ENCODE measurements around the gene CFAP20. TPM values are rescaled to one million over a fixed set of nuclear protein-coding genes. Genes with fewer than 3 reads are reported as not detected.

Gene CFAP20
- total RNA-seq, 3 donors from 2014 or later: 18.8 to 24.0 (median 23.3) TPM

GRCh38 chr16:58158725-58159124, 29.5 kb upstream of the CFAP20 start:
- DNase-seq: no peak
- ATAC-seq: no peak
- no peak for TF ChIP-seq CTCF (IDR thresholded peaks at IDR 0.05)
- no peak overlapping the region for H3K4me3 ChIP-seq
- no peaks in the 10 kb centered on the region for H3K9me3 ChIP-seq
- no peaks in the 10 kb centered on the region for H3K4me1 ChIP-seq (ENCODE audit: low read depth)
- intact Hi-C loops (cut with DNase I, micrococcal nuclease): no loop called here
- peaks cover under 1% of the 10 kb centered on the region for H3K36me3 ChIP-seq (ENCODE audit: low read depth)

GRCh38 chr16:58157951-58158540, 28.9 kb upstream of the CFAP20 start:
- Histone ChIP-seq H3K4me1 (ENCODE audit: low read depth) (no peaks in the 10 kb centered on the region), H3K36me3 (ENCODE audit: low read depth) (no peaks in the 10 kb centered on the region), H3K4me3 (no peak overlapping the region), H3K9me3 (no peaks in the 10 kb centered on the region)
- intact Hi-C loops (cut with DNase I, micrococcal nuclease): no loop called here
- DNase-seq (no peak), ATAC-seq (no peak)
- TF ChIP-seq CTCF (IDR thresholded peaks at IDR 0.05): no peak

- Histone ChIP-seq H3K9me3 (no peaks in the 10 kb centered on the region), H3K36me3 (ENCODE audit: low read depth) (no peaks in the 10 kb centered on the region), H3K4me1 (ENCODE audit: low read depth) (no peaks in the 10 kb centered on the region), H3K4me3 (no peak overlapping the region)
- no peak for ATAC-seq
- intact Hi-C loops (cut with DNase I, micrococcal nuclease): no loop called here
- no peak for TF ChIP-seq CTCF (IDR thresholded peaks at IDR 0.05)
- no peak for DNase-seq
Observed at GRCh38 chr16:58157239-58157638, 28.1 kb upstream of the CFAP20 start.

- H3K9me3 ChIP-seq: no peaks in the 10 kb centered on the region
- ATAC-seq (no peak), DNase-seq (no peak)
- TF ChIP-seq CTCF (IDR thresholded peaks at IDR 0.05): no peak
- H3K4me3 ChIP-seq: no peak overlapping the region
- intact Hi-C loops (cut with DNase I, micrococcal nuclease): no loop called here
- no peaks in the 10 kb centered on the region for H3K36me3 ChIP-seq (ENCODE audit: low read depth)
- no peaks in the 10 kb centered on the region for H3K4me1 ChIP-seq (ENCODE audit: low read depth)
Observed at GRCh38 chr16:58155839-58156238, 26.7 kb upstream of the CFAP20 start.

- H3K9me3 ChIP-seq: no peaks in the 10 kb centered on the region
Observed at GRCh38 chr16:58154345-58154744, 25.2 kb upstream of the CFAP20 start.

More at GRCh38 chr16:58154345-58154744, 25.2 kb upstream of the CFAP20 start:
- ATAC-seq (no peak), DNase-seq (no peak)
- H3K4me3 ChIP-seq: no peak overlapping the region
- intact Hi-C loops (cut with DNase I, micrococcal nuclease): no loop called here
- no peaks in the 10 kb centered on the region for H3K4me1 ChIP-seq (ENCODE audit: low read depth)
- TF ChIP-seq CTCF (IDR thresholded peaks at IDR 0.05): no peak
- H3K36me3 ChIP-seq (ENCODE audit: low read depth): no peaks in the 10 kb centered on the region

Data from mucosa of descending colon (tissue), 3 donors.